GM12873 (cell line): ENCODE measurements around the gene MLLT3.

Source experiments
- TF ChIP-seq, protein P1 (sequence below): IDR thresholded peaks from 2 replicates; pipeline ENCODE4 v1.5.1; 2012; ENCODE audit warnings: low read depth, mild to moderate bottlenecking, moderate library complexity, low read length, control low read depth; ENCODE audit not compliant: insufficient read depth; ENCODE audit errors: missing control alignments

Gene MLLT3

DNA sequence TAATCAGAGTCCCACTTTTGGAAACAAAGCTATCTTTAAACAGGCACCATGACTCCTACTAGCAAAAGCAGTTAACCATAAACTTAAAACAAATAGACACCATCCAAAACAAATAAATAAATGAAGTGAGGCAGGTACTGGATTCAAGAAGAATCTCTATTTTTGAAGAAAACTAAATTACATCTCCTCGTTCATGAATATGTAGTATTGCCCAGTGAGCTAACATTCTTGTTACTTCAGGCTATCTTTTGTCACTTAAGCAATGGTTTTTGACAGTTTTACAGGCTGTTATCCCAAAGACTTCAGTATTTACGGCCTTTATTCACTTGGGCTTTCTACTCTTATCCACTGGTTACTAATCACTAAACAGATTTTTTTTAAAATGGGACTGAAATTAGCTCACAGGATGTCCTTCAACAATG lies 242.5 kb downstream of the MLLT3 start:
- TF ChIP-seq, protein P1, sequence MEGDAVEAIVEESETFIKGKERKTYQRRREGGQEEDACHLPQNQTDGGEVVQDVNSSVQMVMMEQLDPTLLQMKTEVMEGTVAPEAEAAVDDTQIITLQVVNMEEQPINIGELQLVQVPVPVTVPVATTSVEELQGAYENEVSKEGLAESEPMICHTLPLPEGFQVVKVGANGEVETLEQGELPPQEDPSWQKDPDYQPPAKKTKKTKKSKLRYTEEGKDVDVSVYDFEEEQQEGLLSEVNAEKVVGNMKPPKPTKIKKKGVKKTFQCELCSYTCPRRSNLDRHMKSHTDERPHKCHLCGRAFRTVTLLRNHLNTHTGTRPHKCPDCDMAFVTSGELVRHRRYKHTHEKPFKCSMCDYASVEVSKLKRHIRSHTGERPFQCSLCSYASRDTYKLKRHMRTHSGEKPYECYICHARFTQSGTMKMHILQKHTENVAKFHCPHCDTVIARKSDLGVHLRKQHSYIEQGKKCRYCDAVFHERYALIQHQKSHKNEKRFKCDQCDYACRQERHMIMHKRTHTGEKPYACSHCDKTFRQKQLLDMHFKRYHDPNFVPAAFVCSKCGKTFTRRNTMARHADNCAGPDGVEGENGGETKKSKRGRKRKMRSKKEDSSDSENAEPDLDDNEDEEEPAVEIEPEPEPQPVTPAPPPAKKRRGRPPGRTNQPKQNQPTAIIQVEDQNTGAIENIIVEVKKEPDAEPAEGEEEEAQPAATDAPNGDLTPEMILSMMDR: no peak

DNA sequence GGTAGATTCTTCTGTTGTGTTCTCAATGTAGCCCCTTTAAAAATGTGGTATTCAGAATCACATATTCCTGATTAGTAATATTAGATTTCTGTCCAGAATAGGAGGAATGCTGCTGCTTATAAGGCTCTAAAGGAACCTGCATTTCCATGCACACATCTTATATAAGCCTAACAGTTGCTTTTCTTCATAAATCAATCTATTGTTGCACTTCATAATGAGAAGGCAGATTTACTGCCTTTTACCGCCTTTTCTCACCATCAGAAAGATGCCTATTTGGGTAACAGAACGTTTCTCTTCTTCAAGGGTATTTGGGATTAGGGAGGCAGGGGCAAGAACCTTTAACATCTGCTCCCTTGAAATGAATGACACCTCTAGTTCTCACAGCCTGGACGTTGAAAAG lies 243.4 kb downstream of the MLLT3 start:
- TF ChIP-seq, protein P1: no peak

DNA sequence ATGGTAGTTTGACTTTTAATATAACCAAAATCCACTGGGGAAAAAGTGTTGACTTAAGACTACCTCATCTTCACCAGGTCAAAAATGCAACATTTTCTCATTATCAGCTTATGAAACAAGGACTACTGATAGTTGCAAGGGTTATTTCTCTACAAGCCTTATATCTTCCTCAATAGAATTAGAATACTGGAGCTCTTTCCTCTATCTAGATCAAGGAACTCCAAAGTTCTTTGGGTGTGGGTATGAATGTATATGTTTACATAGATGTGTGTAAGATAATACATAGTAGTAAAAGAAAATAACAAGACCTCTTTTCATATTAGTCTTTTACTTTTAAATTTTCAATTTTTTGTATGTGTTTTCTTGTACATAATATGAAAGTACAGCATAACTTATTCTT lies 244.5 kb downstream of the MLLT3 start:
- TF ChIP-seq, protein P1: no peak

DNA sequence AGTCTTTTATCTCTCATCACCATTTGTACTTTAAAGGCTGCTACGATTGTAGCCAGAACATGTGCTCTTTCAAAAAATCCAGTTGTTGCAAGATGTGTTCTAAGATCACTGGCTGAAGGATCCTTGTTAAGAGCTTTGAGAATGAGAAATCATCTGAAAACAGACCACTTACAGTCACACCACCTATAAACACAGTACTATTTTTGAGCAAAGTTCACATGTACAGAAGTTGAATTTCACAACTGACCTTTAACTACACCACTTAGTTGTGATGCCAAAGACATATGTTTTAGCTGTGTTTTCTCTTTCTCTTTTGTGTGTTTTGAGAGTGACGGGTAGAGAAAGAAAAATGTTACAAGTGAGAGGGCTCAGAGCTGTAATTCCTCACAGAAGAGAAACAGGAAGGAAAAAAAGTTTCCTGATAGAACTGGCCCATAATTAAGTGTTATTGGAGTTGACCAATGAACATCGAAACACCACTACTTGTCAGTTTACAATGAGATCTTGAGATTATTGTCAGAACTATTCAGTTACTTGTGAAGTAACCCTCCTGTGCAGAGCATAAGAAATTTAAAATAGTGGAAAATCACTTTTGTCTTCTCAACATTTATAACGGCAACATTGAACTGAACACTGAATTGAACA lies 245.4 kb downstream of the MLLT3 start:
- TF ChIP-seq, protein P1: no peak

DNA sequence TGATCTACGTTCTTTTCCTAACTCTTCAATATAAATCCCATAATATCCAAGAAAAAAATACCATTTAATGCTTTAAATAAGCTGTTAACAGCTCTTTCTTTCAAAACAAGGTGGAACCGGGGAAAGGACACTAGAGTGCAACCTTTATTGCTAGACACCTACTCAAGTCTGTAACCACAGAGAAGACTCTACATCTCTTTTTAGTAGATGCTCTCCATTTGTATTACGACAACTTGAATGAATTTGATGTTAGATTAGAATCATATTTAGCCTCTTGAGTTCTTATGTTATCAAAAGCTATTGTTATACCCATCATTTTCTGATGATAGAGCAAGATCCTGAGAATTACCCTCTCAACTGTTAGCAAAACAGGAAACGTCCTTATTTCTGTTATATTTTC lies 246.3 kb downstream of the MLLT3 start:
- TF ChIP-seq, protein P1: no peak

DNA sequence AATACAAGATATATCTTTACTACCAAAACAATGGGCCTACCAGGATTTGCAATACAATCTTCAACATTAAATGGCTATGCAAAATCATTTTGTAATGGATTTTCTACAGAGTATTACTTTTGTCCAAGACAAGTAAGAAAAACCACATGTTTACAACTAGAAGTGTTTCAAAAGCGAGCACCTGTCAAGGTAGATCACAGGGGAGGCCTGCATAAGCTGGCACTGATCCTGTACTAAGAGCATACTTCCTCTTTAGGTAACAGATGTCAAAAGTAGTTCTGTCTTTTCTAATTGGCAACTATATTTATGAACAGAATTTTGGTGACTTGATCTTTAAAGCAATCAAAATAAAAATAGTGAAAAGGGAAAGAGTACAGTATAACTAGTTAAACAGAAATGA lies 249.0 kb downstream of the MLLT3 start:
- TF ChIP-seq, protein P1: no peak

DNA sequence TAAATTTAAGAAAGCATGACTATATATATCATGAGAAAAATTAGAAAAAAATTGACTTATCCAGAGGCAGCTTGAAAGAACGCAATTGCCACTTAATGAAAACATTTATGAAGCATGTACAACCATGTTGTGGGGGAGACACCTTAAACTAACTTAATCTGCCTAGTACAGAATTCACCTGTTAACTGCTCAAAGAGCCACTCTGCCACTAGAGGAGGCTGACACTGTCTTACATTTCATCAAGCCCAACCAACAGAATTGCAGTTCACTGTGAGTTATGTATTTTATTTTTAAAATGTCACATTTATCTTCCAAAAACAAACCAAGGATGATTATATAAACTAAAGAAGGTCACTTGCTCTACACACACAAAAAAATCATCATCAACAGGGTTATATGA lies 252.9 kb downstream of the MLLT3 start:
- TF ChIP-seq, protein P1: peak; percentile 19

DNA sequence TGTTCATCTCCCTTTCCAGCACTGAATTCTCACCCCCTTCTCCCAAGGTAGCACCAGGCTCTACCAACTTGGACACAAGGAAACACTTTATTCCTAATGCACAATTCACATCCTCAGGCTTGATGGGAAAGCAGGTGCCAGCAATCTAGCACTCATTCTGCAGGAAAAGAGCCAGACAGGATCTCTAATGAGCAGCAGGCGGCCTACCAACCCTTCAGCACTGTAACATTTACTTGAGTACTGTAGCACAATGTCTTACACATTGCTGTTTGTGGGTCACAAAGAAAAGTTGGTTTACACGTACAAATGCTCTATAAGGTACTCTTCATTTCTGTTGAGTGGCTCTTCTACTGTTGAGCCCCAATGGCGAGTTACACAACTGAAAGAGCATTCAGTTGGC lies 254.4 kb downstream of the MLLT3 start:
- TF ChIP-seq, protein P1: no peak
